BE2C (cell line): ENCODE measurements around the gene NOLC1.
A peak's percentile ranks its signal among the peaks of the same experiment; 100 is the strongest.
"Not testable (repeated sequence)": the region's sequence is repeated elsewhere in the genome, so short reads cannot be mapped to it uniquely, and the experiment has no call there.

ENCODE experiments used
- DNase-seq: peaks from one replicate; pipeline ENCODE4 v3.0.0-alpha.2; 2020
- H3K27me3 ChIP-seq: fragments of 250-450 bp; sonication (Bioruptor Pico); 2 replicates; pipeline ENCODE4 v1.5.1; 2020; ENCODE audit warnings: mild to moderate bottlenecking
- H3K36me3 ChIP-seq: fragments of 250-450 bp; sonication (Bioruptor Pico); 2 replicates; pipeline ENCODE4 v1.5.1; 2020; ENCODE audit warnings: mild to moderate bottlenecking
- H3K4me1 ChIP-seq: fragments of 250-450 bp; sonication (Bioruptor Pico); 2 replicates; pipeline ENCODE4 v1.5.1; 2020
- H3K4me3 ChIP-seq: 2 replicates; pipeline ENCODE4 v1.5.1; 2011; ENCODE audit warnings: low read depth, low read length
- H3K9me3 ChIP-seq: fragments of 250-450 bp; sonication (Bioruptor Pico); 2 replicates; pipeline ENCODE4 v1.5.1; 2020
- TF ChIP-seq, protein P1 (sequence below): IDR thresholded peaks from 2 replicates; pipeline ENCODE4 v1.5.1; 2012; ENCODE audit warnings: mild to moderate bottlenecking, low read depth, low read length

The NOLC1 gene

DNA sequence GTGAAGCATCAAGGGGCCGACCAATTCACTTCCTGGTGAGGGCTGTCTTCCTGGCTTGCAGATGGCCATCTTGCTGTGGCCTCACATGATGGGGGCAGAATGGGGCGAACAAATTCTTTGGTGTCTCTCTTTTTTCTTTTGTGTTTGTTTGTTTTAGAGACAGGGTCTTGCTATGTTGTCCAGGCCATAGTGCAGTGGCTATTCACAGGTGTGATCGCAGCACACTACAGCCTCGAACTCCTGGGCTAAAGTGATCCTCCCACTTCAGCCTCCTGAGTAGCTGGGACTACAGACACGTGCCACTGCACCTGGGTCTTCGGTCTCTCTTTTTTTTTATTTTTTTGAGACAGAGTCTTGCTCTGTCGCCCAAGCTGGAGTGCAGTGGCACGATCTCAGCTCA, 20.1 kb downstream of the NOLC1 start:
- DNase-seq = no peak
- Histone ChIP-seq H3K4me1 (no peaks in the 10 kb centered on the region), H3K27me3 (no peaks in the 10 kb centered on the region), H3K36me3 (no peaks in the 10 kb centered on the region), H3K4me3 (no peak overlapping the region), H3K9me3 (no peaks in the 10 kb centered on the region)
- TF ChIP-seq, protein P1, sequence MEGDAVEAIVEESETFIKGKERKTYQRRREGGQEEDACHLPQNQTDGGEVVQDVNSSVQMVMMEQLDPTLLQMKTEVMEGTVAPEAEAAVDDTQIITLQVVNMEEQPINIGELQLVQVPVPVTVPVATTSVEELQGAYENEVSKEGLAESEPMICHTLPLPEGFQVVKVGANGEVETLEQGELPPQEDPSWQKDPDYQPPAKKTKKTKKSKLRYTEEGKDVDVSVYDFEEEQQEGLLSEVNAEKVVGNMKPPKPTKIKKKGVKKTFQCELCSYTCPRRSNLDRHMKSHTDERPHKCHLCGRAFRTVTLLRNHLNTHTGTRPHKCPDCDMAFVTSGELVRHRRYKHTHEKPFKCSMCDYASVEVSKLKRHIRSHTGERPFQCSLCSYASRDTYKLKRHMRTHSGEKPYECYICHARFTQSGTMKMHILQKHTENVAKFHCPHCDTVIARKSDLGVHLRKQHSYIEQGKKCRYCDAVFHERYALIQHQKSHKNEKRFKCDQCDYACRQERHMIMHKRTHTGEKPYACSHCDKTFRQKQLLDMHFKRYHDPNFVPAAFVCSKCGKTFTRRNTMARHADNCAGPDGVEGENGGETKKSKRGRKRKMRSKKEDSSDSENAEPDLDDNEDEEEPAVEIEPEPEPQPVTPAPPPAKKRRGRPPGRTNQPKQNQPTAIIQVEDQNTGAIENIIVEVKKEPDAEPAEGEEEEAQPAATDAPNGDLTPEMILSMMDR = no peak

DNA sequence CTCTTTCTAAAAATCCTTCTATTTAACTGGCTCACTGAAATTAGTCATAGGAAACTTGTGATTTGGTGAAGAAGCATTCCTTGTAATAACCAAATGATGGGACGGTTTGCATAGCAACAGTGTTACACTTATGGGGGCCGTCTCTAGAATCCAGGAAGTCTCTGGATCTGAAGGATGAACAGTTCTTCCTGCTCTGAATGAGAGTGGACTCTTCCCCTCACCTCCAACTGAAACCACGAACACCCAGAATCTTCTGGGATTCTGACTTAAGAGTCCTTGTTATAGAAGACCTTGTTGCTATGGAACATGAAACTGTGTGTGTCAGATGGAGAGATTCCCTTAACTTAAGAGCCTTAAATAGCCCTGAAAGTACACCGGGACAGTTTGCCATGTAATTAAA, 23.2 kb downstream of the NOLC1 start:
- no peak overlapping the region for H3K4me3 ChIP-seq

DNA sequence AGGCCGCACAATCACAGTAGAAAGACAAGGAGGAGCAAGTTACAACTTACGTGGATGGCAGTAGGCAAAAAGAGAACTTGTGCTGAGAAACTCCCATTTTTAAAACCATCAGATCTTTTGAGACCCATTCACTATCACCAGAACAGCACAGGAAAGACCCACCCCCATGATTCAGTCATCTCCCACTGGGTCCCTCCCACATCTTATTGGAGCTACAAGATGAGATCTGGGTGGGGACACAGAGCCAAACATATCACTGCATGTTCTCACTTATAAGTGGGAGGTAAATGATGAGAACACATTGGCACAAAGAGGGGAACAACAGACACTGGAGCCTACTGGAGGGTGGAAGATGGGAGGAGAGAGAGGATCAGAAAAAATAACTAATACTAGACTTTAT, 32.4 kb downstream of the NOLC1 start:
- Histone ChIP-seq H3K36me3 (no peaks in the 10 kb centered on the region), H3K9me3 (no peaks in the 10 kb centered on the region), H3K27me3 (no peaks in the 10 kb centered on the region), H3K4me3 (no peak overlapping the region), H3K4me1 (no peaks in the 10 kb centered on the region)
- TF ChIP-seq, protein P1 = no peak
- no peak for DNase-seq

More for the DNA sequence above, 23.2 kb downstream of the NOLC1 start:
- TF ChIP-seq, protein P1 = no peak
- no peaks in the 10 kb centered on the region for H3K4me1 ChIP-seq
- H3K36me3 ChIP-seq = no peaks in the 10 kb centered on the region
- H3K27me3 ChIP-seq = no peaks in the 10 kb centered on the region
- DNase-seq = no peak
- no peaks in the 10 kb centered on the region for H3K9me3 ChIP-seq

DNA sequence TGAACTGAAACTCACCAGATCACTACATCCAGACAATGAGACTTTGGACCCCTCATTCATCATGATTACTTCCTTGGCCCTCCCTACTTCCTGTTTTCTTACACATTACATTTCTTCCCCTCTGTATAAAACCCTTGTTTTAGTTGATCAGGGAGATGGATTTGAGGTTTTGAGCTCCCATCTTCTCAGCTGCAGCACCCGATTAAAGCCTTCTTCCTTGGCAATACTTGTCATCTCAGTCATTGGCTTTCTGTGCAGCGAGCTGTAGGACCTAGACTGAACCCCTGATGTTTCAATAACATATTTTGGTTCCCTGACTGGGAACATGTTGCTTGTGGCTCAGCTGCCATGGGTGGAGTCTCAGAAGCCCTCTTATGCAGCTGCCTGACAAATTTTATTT, 33.1 kb downstream of the NOLC1 start:
- Histone ChIP-seq H3K4me1 (no peaks in the 10 kb centered on the region), H3K9me3 (no peaks in the 10 kb centered on the region), H3K36me3 (no peaks in the 10 kb centered on the region), H3K27me3 (no peaks in the 10 kb centered on the region), H3K4me3 (no peak overlapping the region)
- DNase-seq = no peak
- TF ChIP-seq, protein P1 = no peak

DNA sequence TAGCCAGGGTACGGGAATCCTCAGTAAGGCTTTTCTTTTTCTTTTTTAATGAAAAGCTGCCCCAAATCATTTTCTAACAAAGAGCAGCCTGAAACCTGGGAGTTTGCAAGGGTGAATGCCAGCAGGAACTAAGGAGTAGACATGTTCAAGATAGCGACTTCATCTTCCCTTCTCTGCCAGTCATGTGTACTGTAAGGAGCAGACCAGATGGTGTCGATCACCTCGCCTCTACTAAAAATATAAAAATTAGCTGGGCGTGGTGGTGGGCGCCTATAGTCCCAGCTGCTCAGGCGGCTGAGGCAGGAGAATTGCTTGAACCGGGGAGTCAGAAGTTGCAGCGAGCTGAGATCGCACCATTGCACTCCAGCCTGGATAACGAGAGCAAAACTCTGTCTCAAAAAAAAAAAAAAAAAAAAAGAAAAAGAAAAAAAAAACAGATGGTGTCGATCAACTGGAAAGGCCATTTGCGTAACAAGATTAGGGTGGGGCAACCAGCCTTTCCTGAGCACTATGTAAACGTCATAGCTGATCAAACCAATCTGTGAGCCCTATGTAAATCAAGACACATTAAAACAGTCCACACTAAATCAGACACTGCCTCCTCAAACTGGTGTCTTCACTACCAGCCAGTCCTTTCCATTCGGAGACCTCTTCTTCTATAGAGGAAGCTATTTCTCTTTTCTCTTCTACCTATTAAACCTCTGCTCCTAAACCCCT, 33.8 kb downstream of the NOLC1 start:
- Histone ChIP-seq H3K4me1 (no peaks in the 10 kb centered on the region), H3K36me3 (no peaks in the 10 kb centered on the region), H3K4me3 (no peak overlapping the region), H3K9me3 (no peaks in the 10 kb centered on the region), H3K27me3 (no peaks in the 10 kb centered on the region)
- TF ChIP-seq, protein P1 = no peak
- peak; percentile 27 for DNase-seq

DNA sequence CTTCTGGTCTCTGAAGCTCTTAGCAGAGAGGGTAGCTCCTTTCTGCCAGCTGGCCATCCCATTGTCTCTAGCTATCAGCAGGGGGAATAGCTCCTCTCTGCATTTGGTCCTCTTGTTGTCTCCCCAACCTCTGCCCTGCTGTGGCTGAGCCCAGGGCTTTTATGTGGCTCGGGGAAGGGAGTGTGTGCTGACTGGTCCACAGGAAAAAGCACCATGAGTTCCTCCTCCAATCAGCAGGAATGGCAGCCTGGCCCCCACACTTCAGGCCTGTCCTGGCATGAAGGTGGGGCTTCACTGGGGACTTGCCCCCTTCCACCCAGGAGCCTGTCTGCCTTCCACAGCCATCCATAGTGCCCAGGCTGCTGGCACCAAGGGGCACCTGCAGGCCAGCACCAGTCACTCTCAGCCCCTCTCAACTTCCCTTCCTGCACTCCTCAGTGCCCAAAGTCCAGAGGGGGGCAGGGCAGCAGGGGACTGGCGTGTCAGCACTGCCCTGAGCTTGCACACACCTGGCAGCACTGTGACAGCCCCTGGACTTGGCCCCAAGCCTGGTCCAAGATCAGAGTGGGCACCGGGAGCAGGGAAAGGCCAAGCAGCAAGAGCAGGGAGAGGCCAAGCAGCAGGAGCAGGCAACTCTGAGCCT, 36.2 kb downstream of the NOLC1 start:
- no peak for DNase-seq
- Histone ChIP-seq H3K36me3 (no peaks in the 10 kb centered on the region), H3K27me3 (no peaks in the 10 kb centered on the region), H3K9me3 (no peaks in the 10 kb centered on the region; the same call in 1 of the 2 replicates), H3K4me1 (no peaks in the 10 kb centered on the region), H3K4me3 (no peak overlapping the region)
- TF ChIP-seq, protein P1 = no peak

DNA sequence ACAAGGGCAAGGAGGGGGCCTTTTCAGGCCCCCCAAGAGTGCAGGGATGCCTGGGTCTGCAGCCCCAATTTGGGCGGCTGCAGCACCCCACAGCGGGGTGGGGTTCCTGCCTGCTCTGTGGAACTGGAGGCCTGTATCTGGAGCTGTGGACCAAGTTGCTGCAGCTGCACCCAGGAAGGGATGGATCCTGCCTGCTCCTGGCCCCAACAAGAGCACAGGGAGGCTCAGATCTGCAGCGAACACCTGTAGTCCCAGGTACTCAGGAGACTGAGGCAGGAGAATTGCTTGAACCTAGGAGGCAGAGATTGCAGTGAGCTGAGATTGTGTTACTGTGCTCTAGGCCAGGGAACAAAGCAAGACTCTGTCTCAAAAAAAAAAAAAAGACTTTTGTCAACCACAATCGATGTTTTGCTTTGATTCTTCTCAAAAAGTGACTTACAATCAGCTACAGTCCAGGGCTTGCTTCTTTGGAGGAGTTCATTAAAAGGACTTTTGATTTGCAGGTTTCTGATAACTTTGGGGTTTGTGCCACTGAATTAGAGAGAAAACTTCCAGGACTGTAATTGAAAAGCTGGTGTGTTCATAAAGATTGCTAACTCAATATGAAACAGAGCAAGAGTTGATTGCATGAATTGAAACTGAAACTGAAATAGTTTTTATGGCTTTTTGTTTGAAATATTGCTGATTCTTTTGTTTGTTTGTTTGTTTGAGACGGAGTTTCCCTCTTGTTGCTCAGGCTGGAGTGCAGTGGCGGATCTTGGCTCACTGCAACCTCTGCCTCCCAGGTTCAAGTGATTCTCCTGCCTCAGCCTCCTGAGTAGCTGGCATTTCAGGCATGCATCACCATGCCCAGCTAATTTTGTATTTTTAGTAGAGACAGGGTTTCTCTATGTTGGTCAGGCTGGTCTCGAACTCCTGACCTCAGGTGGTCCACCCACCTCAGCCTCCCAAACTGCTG, 37.0 kb downstream of the NOLC1 start:
- H3K4me1 ChIP-seq, H3K36me3 ChIP-seq, DNase-seq, H3K27me3 ChIP-seq, H3K9me3 ChIP-seq, H3K4me3 ChIP-seq: not testable (repeated sequence)
